Activated CD8-positive, alpha-beta memory T cell treated with anti-CD3 and anti-CD28 coated beads for 48 hours (primary cell): Measurements from ENCODE around the gene CRIP1.

Source experiments
- DNase-seq, 3 experiments: peaks; one replicate each; pipeline ENCODE4 v3.0.0-alpha.2; 2020; ENCODE audit warnings: low read depth in 2 of 3, low spot score in 2 of 3

CRIP1 gene

DNA sequence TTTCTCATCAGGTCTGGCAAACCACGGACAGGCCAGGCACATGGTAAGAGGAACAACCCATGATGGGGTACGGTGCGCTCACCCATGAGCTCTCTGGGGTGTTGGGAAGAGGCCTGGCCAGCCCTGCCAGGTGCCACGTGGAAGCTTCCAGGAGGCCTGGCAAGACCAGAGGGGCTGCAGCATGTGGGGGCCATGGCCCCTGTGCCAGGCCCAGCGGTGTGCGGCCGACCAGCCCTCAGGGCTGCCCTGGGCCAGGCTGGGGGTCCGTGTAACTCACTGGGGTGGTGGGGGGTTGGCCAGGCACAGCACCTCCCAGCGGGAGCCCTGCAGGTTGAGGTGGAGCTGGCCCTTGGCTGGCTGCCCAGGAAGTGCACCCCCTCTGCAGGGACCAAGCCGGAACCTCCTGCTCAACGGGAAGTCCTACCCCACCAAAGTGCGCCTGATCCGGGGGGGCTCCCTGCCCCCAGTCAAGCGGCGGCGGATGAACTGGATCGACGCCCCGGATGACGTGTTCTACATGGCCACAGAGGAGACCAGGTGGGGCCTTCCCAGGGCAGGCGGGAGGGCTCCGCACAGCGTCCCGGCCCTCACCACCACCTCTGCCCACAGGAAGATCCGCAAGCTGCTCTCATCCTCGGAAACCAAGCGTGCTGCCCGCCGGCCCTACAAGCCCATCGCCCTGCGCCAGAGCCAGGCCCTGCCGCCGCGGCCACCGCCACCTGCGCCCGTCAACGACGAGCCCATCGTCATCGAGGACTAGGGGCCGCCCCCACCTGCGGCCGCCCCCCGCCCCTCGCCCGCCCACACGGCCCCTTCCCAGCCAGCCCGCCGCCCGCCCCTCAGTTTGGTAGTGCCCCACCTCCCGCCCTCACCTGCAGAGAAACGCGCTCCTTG lies 17.0 kb upstream of the CRIP1 start:
- DNase-seq: no peak

DNA sequence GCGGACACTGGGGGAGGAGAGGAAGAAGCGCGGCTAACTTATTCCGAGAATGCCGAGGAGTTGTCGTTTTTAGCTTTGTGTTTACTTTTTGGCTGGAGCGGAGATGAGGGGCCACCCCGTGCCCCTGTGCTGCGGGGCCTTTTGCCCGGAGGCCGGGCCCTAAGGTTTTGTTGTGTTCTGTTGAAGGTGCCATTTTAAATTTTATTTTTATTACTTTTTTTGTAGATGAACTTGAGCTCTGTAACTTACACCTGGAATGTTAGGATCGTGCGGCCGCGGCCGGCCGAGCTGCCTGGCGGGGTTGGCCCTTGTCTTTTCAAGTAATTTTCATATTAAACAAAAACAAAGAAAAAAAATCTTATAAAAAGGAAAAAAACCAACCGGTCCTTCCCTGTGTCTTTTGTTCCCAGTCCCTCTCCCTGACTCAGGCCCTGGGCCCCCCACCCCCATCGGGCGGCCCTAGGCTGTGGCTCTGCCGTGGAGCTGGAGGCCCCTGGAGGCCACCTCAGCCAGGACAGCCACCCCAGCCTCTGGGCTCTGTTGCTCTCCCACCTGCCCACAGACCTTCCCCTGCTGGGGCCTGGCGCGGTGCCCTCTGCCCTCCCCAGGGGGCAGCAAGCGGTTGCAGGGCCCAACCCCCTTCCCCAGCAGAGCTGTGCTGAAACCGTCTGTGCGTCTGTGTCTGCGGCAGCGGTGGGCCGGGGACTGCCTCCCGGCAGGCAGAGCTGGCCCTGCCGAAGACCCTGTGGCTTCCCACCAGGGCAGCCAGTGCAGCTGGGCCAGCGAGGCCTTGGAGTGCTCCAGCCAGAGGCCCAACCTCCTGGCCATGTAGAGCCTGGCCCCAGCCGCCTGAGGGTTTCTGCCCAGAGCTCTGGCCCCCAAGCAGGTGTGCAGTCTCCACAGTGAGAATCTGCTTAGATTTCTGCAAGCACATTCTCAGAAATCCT lies 16.1 kb upstream of the CRIP1 start:
- DNase-seq: no peak

- no peak for DNase-seq
Measured at GRCh38 chr14:105471297-105471821, 15.3 kb upstream of the CRIP1 start.

- no peak for DNase-seq
Measured at GRCh38 chr14:105471823-105472485, 14.7 kb upstream of the CRIP1 start.

DNA sequence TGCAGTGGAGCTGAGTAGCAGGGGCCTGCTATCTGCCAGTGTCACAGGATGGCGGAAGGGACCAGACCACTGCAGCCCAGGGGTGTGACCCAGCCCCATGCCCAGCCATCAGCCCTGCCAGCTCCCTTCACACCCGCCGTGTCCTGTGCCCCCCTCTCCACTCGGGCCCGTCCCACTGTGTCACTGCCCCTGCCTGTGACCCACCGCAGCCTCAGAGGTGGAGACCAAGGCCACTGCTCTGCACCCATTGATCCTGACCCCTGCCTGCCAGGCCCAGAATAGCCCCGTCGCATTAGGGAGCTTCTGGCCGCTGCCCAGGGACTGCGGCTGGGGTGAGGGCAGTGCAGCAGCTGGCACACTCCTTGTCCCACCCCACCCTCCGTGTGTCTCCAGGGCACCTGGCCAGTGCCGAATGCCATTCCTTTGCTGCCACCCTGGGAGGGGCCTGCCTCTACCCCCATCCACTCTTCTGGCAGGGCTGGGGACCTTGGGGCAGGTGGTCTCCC lies 14.1 kb upstream of the CRIP1 start:
- DNase-seq: no peak

DNA sequence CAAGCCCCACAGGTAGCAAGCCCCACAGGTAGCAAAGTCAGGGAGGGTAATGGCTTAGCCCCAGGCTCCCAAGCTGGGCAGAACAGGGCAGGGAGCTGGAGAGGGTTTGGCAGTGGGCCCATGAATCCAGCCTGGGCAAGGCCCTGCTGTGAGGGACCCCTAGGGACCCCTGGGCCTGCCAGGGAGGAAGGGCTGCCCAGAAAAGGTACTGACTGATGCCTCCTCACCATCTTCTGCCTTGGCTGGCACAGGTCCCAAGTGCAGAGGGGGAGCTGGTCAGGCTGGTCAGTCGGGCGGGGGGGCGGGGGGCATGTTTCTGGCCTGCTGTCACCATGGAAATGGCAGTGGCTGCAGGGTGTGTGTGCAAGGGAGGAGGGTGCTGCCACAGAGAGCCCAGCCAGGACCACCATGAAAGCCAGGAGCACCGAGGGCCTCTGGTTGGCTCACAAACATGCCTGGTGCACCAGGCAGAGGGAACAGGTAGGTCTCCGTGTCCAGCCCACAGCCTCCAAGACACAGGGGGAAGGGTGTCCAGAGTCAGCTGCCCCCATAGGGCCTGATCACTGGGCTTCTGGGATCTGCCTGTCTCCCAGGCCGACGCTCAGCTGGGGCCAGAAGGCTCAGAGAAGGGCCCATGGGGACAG lies 13.5 kb upstream of the CRIP1 start:
- DNase-seq: no peak

DNA sequence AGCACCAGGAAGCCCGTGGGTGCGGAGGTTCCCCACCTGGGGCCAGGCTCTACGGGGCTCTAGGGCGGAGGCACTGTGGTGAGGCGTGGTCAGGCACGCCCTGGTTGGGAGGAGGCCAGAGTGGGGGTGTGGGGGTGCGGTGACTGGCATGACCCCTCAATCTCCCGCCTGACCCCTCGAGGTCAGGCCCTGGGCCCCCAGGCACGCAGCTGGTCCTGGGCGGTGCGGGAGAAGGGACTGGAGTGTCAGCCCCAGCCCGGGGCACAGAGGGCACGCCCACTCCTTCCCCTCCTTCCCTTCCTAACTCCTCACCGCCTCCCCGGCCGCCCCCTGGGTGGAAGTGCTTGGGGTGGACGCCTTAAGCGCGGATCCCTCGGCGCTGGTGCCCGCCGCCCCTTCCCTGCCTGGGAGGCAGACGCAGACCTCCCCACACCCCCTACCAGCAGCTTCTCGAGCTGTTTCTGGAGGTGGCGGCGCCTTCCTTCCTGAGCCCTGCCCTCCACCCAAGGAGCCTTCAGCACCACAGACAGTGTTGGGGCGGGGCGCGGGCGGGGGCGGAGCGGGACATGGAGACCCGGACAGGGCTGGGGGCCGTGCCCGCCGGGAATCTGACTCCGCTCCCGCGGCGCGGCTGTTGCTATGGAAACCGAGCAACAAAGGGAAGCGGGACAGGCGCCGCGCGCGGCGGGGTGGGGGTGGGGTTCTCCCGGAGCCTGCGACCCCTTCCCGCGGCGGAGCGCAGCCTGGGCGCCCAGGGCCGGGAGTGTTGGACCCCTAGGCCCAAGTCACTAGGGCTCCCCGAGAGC lies 12.8 kb upstream of the CRIP1 start:
- no peak for DNase-seq

DNA sequence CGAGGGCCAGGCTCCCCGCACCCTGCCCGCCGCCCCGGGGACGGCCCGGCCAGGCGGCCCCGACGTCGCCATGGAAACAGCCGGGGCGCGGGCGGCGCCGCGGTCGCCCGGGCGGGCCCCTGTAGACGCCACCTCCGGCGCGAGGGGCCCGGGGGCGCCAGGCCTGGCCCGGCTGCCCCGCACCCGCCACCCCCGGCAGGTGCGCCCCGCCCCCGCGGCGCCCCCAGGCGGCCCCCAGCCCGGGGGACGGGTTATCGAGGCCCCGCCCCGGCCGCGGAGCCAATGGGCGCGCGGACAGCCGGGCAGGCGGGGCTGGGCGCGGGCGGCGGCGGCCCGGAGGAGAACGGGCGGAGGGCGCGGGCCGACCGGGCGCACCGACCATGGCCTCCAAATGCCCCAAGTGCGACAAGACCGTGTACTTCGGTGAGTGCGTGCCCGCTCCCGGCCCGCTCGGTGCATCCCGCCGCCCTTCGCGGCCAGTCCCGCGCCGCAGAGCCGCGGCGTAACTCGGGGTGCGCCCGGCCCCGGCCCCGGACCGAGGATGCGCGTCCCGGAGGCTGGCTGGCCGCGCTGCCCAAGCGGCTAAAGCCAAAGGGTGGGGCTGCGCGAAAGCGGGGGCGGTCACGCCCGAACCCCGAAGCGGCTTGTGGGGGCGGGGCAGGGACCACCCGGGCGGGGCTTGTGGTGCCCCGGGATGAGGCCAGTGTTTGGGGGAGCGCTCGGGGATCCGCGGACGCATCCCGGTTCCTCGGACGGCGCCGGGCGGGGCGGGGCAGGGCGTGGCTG lies 12.0 kb upstream of the CRIP1 start, which contains the start of gene CRIP2:
CRIP2 (plus strand) TSS at position 339 of the 786 bp plus-strand sequence; CDS start at position 381, 42 bp downstream.
- no peak for DNase-seq

DNA sequence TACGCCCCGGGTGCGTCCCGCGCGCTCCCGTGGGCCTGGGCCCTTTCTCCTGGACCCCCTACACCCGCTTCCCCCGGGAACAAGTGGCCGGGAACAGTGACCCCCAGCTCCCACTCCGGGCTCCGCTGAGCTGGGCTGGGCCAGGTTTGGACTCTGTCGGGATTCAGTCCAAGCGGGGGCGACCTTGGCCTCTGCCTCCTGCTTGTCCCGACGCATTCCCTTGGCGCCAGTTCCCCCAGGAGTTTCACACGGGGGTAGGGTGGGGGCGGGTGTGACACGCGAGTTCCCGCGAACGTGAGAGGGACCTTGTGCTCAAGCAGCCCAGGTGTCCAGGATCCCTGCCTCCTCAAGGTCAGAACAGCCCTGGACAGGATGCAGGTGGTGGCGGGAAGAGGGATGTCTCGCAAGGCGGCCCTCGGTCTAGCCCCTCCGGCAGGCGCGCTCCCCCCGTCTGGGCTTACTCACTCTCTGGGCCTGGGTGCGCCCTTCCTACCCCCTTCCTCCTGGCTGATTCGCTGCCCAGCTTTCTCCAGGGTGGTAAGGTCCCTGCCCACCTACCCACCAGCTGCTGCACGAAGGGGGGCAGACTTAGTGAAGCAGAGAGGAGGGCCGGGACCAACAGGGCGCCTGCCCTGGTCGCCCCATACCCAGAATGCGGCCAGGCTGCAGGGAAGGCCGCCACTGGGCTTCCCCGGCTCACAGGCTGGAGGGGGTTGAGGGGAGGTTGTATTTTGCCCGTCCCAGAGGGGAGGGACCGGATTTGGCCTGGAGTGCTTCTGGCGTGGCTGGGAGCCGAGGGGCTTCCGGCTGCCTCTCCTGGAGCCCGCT lies 11.2 kb upstream of the CRIP1 start:
- no peak for DNase-seq

GRCh38 chr14:105476097-105476830 lies 10.4 kb upstream of the CRIP1 start:
- DNase-seq: no peak

DNA sequence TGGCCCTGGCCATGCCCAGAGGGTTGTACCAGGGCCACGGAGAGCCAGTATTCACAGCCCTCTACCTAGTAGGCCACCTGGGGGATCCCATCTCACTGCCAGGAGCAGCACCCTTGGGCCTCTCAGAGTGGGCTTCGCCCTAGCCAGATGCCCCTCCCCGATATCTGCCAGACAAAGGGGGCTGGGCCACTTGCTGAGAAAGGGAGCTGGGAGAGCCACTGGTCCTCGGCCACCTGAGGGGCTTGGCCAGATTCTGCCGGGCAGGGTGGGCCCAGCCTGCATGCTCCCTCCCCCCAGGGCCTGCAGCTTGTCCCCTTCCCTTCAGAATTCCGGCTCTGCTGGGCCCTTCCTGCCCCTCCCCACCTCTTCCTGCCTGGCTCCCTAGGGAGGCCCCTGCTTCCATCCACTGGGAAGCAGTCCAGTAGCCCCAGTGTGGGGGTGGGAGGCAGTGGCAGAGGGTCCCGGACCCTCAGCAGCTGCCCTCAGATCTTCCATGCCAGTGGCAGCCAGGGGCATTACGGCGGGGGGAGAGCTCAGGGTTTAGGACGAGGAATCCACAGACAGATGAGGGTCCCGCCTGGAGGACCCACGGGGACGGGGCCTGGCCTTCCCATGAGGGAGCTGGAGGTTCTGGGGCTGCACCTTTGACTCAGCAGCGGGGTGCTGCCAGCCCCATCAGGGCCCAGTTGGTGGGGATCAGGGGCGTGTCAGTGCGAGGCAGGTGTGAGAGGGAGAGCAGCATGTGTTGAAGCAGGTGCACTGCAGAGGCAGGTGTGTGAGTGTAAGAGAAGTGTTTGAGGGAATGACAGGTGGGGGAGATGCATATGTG lies 9.6 kb upstream of the CRIP1 start:
- no peak for DNase-seq

DNA sequence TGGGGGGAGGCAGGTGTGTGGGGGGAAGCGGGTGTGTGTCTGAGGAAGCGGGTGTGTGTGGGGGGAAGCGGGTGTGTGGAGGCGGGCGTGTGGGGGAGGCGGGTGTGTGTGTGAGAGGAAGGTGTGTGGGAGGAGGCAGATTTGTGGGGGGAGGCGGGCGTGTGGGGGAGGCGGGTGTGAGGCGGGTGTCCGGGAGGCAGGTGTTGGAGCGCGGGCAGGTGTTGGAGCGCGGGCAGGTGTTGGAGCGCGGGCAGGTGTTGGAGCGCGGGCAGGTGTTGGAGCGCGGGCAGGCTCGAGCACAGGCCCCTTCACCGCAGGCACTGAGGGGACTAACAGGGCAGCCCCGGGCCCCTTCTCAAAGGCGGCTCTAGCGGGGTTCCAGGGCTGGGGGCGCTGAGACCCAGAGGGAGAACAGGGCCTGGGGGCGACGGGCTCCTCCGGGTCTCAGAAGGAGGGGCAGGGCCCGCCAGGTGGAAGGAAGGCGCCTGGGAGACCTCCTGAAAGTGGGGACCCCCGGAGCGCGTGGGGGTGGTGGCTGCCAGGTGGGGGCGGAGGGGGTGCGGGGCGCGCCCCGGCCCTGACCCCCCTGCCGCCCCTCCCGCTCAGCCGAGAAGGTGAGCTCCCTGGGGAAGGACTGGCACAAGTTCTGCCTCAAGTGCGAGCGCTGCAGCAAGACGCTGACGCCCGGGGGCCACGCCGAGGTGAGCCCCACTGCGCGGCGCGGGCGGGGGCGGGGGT lies 8.9 kb upstream of the CRIP1 start:
- DNase-seq: no peak

DNA sequence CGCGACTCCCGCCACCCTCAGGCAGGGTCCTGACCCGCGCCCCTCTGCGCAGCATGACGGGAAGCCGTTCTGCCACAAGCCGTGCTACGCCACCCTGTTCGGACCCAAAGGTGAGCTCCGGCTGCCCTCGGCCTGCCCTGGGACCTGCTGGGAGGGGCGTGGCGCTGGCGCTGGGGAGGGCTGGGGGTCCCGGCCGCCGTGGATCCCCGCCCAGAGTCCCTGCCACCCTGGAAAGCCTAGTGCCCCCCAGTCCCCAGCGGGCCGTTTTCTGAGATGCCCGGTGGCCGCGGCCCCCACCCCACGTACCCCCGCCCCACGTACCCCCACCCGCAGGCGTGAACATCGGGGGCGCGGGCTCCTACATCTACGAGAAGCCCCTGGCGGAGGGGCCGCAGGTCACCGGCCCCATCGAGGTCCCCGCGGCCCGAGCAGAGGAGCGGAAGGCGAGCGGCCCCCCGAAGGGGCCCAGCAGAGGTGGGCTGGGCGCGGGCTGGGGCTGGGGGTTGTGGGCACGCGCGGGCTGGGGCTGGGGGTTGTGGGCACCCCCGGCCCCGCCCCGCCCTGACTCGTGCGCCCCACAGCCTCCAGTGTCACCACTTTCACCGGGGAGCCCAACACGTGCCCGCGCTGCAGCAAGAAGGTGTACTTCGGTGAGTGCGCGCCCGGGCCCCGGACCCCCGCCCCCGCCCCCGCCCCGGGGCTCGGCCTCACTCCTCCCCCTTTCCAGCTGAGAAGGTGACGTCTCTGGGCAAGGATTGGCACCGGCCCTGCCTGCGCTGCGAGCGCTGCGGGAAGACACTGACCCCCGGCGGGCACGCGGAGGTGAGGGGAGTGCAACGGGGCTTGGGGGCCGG lies 8.1 kb upstream of the CRIP1 start:
- no peak for DNase-seq

- no peak for DNase-seq
Measured at GRCh38 chr14:105479431-105480158, 7.1 kb upstream of the CRIP1 start.
